Peyer's patch (tissue), 4 donors: ENCODE measurements around the gene NEK7. TPM values are rescaled to one million over a fixed set of nuclear protein-coding genes. Genes with fewer than 3 reads are reported as not detected.
"Not testable (repeated sequence)": the region's sequence is repeated elsewhere in the genome, so short reads cannot be mapped to it uniquely, and the experiment has no call there.

ENCODE experiments used
- DNase-seq, 3 donors: peaks; one replicate each; pipeline ENCODE4 v3.0.0-alpha.2; 2017 to 2019
- H3K27ac ChIP-seq, 4 donors: fragments of 200-600 bp; sonication (generic); one replicate each; pipeline ENCODE4 v1.5.1; 2016 to 2019
- H3K27me3 ChIP-seq, 2 donors: fragments of 200-600 bp; sonication (generic); one replicate each; pipeline ENCODE4 v1.5.1; 2019
- H3K36me3 ChIP-seq, 3 donors: fragments of 200-600 bp; sonication (generic); one replicate each; pipeline ENCODE4 v1.5.1; 2016 to 2019
- H3K4me1 ChIP-seq, 4 donors: fragments of 200-600 bp; sonication (generic); one replicate each; pipeline ENCODE4 v1.5.1; 2016 to 2019
- H3K4me3 ChIP-seq, 4 donors: fragments of 200-600 bp; sonication (generic); 1 replicate in 3 of 4; 2 replicates in 1 of 4; pipeline ENCODE4 v1.5.1; 2016 to 2019; ENCODE audit warnings: mild to moderate bottlenecking in 1 of 4
- H3K9me3 ChIP-seq, 4 donors: fragments of 200-600 bp; sonication (generic); one replicate each; pipeline ENCODE4 v1.5.1; 2016 to 2019; ENCODE audit warnings: mild to moderate bottlenecking in 1 of 4
- POLR2A ChIP-seq, 2 donors: fragments of 450-650 bp; IDR thresholded peaks; one replicate each; pipeline ENCODE4 v1.5.1; 2017; ENCODE audit warnings: antibody characterized with exemption in 2 of 2, mild to moderate bottlenecking in 2 of 2, moderate library complexity in 2 of 2
- total RNA-seq, 4 donors: library from RNA; depleted of rRNA; stranded (reverse); fragments of >200 nt; gene quantifications; one replicate each; pipeline ENCODE4 v1.1.0, GENCODE V29; 2016
- TF ChIP-seq, protein P1 (sequence below), 6 experiments: fragments of 450-650 bp in 4 of 6; fragments of 200-600 bp in 2 of 6; sonication (generic) in 1 of 6; IDR thresholded peaks; one replicate each; pipeline ENCODE4 v1.5.1; 2017 to 2019; ENCODE audit warnings: antibody characterized with exemption in 6 of 6, mild to moderate bottlenecking in 3 of 6, moderate library complexity in 1 of 6

The NEK7 gene
- total RNA-seq, 4 donors from 2014 or later, result 62.3 to 75.1 (median 66.5) TPM

- Histone ChIP-seq H3K36me3 (no peaks in the 10 kb centered on the region), H3K27ac (no peak overlapping the region), H3K27me3 (no peaks in the 10 kb centered on the region), H3K9me3 (no peaks in the 10 kb centered on the region), H3K4me3 (no peak overlapping the region), H3K4me1 (no peaks in the 10 kb centered on the region)
- no peak for DNase-seq
- TF ChIP-seq, protein P1, sequence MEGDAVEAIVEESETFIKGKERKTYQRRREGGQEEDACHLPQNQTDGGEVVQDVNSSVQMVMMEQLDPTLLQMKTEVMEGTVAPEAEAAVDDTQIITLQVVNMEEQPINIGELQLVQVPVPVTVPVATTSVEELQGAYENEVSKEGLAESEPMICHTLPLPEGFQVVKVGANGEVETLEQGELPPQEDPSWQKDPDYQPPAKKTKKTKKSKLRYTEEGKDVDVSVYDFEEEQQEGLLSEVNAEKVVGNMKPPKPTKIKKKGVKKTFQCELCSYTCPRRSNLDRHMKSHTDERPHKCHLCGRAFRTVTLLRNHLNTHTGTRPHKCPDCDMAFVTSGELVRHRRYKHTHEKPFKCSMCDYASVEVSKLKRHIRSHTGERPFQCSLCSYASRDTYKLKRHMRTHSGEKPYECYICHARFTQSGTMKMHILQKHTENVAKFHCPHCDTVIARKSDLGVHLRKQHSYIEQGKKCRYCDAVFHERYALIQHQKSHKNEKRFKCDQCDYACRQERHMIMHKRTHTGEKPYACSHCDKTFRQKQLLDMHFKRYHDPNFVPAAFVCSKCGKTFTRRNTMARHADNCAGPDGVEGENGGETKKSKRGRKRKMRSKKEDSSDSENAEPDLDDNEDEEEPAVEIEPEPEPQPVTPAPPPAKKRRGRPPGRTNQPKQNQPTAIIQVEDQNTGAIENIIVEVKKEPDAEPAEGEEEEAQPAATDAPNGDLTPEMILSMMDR (IDR thresholded peaks at IDR 0.05), result no peak
- no peak for TF ChIP-seq POLR2A (IDR thresholded peaks at IDR 0.05)
These were observed 28.3 kb upstream of the NEK7 start for GRCh38 chr1:198128533-198128932.

DNA sequence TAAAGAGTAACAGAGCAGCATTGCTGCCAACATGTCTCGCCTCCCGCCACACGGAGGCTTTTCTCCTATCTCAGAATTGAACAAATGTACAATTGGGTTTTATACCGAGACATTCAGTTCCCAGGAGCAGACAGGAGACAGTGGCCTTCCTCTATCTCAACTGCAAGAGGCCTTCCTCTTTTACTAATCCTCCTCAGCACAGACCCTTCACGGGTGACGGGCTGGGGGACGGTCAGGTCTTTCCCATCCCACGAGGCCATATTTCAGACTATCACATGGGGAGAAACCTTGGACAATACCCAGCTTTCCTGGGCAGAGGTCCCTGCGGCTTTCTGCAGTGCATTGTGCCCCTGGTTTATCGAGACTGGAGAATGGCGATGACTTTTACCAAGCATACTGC is 26.7 kb upstream of the NEK7 start:
- not testable (repeated sequence) for H3K9me3 ChIP-seq, H3K36me3 ChIP-seq, H3K4me1 ChIP-seq, H3K27me3 ChIP-seq, H3K4me3 ChIP-seq, DNase-seq, H3K27ac ChIP-seq

GRCh38 chr1:198132060-198132781 is 24.6 kb upstream of the NEK7 start:
- Histone ChIP-seq H3K27me3 (no peaks in the 10 kb centered on the region), H3K4me1 (no peaks in the 10 kb centered on the region), H3K27ac (no peak overlapping the region), H3K36me3 (no peaks in the 10 kb centered on the region), H3K4me3 (no peak overlapping the region), H3K9me3 (no peaks in the 10 kb centered on the region)
- no peak for DNase-seq
- TF ChIP-seq POLR2A (IDR thresholded peaks at IDR 0.05), result no peak
- TF ChIP-seq, protein P1 (IDR thresholded peaks at IDR 0.05), result no peak

DNA sequence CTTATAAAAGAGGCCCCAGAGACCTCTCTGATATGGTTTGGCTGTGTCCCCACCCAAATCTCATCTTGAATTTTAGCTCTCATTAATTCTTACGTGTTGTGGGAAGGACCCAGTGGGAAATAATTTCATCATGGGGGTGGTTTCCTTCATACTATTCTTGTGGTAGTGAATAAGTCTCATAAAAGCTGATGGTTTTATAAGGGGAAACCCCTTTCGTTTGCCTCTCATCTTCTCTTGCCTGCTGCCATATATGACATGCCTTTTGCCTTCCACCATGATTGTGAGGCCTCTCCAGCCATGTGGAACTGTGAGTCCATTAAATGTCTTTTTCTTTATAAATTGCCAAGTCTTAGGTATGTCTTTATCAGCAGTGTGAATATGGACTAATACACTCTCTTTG is 22.5 kb upstream of the NEK7 start:
- no peak overlapping the region for H3K4me3 ChIP-seq
- no peaks in the 10 kb centered on the region for H3K4me1 ChIP-seq
- no peaks in the 10 kb centered on the region for H3K36me3 ChIP-seq
- no peaks in the 10 kb centered on the region for H3K27me3 ChIP-seq
- H3K9me3 ChIP-seq, result no peaks in the 10 kb centered on the region
- no peak for TF ChIP-seq POLR2A (IDR thresholded peaks at IDR 0.05)
- TF ChIP-seq, protein P1 (IDR thresholded peaks at IDR 0.05), result no peak
- H3K27ac ChIP-seq, result no peak overlapping the region
- DNase-seq, result no peak

GRCh38 chr1:198135366-198135765 is 21.4 kb upstream of the NEK7 start:
- Histone ChIP-seq H3K27ac (no peak overlapping the region), H3K4me3 (no peak overlapping the region), H3K27me3 (no peaks in the 10 kb centered on the region), H3K36me3 (no peaks in the 10 kb centered on the region), H3K9me3 (no peaks in the 10 kb centered on the region), H3K4me1 (no peaks in the 10 kb centered on the region)
- no peak for DNase-seq
- TF ChIP-seq, protein P1 (IDR thresholded peaks at IDR 0.05), result no peak
- TF ChIP-seq POLR2A (IDR thresholded peaks at IDR 0.05), result no peak

DNA sequence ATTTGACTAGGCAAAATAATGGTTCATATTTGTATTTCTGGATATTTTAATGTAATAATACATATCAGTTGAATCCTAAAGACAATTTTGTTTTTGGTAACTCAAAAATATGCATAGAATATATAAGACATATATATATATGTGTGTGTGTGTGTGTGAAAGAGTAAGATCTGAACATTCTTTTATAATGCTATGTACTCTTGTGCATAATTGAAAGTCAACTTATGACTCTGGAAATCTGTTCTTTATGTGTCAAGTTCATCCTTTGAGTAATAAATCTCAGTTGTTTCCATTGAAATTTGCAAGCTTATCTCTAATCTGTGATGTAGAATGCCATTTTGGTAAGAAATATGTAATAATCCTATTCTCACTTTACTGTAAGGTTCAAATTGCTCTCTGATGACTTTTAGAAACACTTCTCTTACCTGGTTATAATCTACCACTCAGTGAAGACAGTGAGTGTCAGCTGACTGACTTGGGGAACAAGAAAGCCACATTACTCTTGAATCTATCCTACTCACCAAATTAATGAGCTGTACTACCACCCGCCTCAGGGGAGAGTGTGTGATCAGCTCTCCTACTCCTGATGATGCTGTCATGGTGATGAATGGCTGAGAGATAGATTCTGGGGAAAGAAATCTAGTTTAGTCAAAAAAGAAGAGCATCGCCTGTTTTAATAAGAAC is 15.0 kb upstream of the NEK7 start:
- TF ChIP-seq POLR2A (IDR thresholded peaks at IDR 0.05), result no peak
- TF ChIP-seq, protein P1 (IDR thresholded peaks at IDR 0.05), result no peak
- no peak for DNase-seq
- Histone ChIP-seq H3K4me1 (no peaks in the 10 kb centered on the region), H3K4me3 (no peak overlapping the region), H3K9me3 (no peaks in the 10 kb centered on the region), H3K27me3 (no peaks in the 10 kb centered on the region), H3K27ac (no peak overlapping the region), H3K36me3 (no peaks in the 10 kb centered on the region)
